GM21786 (cell line): ENCODE measurements around the gene CARS1.

Experiments used
- ATAC-seq: cut with Tn5 transposase; IDR thresholded peaks from one replicate; pipeline ENCODE4 v1.9.1; 2021; ENCODE audit not compliant: unreplicated experiment

Gene CARS1

GRCh38 chr11:2994336-2994730 lies 62.9 kb downstream of the CARS1 start:
- no peak for ATAC-seq

- no peak for ATAC-seq
These were observed 64.3 kb downstream of the CARS1 start for GRCh38 chr11:2992997-2993325.

DNA sequence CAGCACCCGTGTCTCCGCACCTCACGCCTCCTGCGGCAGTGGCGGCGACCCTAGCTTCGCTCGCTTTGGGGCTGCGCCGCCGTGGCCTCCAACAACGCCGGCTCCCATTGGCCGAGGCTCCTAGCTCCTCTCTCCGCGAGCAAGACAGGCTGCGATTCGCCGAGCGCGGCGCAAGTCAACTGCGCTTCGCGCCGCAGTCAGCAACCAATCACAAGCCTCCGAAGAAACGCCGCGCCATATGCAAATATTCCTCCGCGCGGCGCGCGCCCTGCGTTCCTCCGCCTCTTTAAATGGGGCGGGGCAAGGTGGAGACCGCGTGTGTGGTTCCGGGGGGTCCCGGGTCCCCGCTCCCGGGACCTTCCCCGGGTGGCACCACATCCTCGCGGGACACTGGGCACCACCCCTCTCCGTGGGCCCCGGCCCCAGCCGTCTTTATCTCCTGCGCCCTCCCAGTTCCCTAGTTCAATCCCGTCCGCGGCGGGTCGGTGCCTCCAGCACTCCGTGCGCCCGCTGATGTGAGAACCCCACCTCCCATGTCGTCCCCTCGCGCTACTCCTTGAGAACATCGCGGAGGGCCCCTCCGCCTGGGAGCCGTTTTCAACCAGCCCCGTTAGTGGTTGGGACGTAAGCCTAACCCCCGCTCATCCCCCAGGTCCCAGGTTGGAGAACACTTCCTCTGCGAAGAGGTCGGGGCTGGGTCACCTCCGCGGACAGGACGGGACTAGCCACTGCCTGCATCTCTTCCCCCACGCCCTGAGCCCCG lies 64.8 kb downstream of the CARS1 start, which contains the start of gene NAP1L4:
TSS of gene NAP1L4 (minus strand) at position 96 of the 763 bp plus-strand sequence. CDS start 13,109 bp downstream, outside the sequence.
- peak; percentile 86 for ATAC-seq

GRCh38 chr11:2991452-2992233 lies 65.6 kb downstream of the CARS1 start:
- peak; percentile 30 for ATAC-seq

DNA sequence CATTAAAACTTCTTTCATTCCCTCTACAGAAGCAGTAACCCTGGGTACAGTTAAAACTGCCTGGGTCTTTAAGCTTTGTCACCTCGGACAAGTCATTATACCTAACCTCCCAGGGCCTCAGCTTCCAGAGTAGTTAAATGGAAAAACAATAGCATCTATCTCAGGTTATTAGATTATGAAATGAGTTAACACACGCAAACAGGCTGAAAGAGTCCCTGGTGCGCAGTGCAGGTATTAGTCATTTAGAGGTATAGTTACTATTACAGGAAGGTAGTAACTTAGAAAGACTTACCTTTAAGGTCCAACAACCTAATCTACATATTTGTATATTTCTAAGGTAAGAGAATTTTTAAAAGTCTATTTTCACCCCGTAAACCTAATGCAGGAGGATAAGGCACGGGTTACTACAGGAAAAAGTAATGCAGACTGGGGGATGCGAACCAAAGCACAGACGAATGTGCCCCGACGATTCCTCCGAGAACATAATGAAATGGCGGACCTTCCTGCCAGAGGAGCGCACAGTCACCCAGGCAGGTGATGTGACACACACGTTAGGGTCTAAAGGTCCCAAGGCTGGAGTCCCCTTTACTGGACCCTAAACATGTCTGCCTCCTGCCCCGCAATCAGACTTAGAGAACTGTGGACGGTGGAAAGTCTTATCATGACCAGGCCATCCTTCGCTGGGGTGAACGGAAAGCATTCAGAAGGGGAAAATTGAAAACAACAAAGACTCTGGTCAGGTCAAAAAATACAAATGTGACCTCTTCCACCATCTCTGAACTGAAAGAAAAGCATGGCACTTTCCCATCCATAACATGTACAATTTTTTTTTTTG lies 66.4 kb downstream of the CARS1 start:
- no peak for ATAC-seq

GRCh38 chr11:2989551-2989950 lies 67.7 kb downstream of the CARS1 start:
- no peak for ATAC-seq

GRCh38 chr11:2989006-2989405 lies 68.2 kb downstream of the CARS1 start:
- no peak for ATAC-seq

DNA sequence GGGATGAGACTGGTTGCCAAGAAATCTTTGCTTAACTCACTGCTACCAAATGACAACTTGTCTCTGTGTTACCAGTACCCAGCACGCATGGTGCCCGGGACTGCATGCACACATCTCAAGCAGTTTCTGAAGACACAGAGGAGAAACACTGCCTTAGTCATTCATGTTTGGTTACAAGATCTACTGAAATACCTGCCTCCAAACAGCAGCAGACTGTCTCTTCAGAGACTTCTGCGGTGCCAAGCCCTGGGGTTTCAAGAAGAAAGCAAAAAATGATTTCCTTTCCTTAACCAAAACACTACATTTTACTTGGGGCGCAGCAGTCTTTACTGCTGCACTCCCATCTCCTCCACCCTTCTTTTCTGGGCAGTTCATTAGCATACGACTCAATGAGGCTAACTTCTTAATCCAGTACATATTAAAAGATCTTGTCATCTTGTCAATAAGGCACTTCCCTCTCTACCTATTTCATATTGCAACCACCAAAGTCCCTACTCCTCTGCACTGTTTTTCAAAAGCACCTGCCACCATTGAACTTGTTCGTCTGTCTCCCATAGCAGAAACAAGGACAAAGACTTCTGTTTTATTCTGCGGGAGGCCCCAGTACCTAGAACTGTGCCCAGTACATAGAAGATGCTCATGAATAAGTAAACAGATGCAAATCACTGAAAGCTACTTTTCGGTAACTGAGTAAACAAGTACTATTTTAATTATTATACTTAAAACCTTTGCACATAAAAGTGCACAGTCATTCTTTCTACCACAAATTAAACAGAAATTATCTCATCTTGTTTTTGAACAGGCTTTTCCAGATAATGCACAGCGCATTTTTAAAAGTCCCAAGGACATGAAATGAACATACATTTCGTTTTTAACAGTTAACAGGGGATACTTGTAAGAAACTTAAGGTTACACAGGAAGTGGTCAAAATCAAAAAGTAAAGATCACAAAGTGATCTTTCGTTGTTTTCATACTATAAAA lies 69.1 kb downstream of the CARS1 start:
- ATAC-seq: no peak

GRCh38 chr11:2983908-2984307 lies 73.3 kb downstream of the CARS1 start:
- ATAC-seq: no peak

DNA sequence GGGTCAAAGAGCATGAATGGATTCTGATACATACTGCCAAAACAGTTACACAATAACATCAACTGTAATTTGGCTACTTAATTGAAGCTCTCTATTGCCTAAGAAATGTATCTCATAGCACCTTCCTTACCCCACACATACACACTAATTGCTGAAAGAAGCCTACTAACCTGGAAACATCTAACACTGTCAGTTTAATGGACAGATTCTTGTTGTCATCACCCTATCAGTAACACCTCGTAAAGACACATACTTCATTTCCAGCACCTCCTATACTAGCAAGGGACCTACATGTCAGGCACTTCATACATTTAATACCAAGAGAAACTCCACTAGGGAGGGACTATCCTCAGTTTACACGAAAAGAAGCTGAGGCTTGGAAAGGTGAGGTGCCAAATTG lies 75.0 kb downstream of the CARS1 start:
- no peak for ATAC-seq

DNA sequence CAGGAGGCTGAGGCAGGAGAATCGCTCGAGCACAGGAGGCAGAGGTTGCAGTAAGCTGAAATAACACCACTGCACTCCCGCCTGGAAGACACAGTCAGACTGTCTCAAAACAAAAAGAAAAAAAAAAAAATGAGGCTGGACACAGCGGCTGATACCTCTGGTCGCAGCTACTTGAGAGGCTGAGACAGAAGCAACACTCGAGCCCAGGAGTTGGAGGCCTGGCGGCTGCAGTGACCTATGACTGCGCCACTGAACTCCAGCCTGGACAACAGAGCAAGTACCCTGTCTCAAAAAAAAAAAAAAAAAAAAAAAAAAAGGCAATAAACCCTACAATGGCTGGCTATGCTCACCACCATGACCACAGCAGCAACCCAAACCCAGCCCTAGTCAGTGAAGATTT lies 76.1 kb downstream of the CARS1 start:
- ATAC-seq: no peak

- no peak for ATAC-seq
These were observed 76.9 kb downstream of the CARS1 start for GRCh38 chr11:2980168-2980840.

- no peak for ATAC-seq
These were observed 80.1 kb downstream of the CARS1 start for GRCh38 chr11:2977113-2977512.

- ATAC-seq: no peak
These were observed 80.7 kb downstream of the CARS1 start for GRCh38 chr11:2976294-2977063.

DNA sequence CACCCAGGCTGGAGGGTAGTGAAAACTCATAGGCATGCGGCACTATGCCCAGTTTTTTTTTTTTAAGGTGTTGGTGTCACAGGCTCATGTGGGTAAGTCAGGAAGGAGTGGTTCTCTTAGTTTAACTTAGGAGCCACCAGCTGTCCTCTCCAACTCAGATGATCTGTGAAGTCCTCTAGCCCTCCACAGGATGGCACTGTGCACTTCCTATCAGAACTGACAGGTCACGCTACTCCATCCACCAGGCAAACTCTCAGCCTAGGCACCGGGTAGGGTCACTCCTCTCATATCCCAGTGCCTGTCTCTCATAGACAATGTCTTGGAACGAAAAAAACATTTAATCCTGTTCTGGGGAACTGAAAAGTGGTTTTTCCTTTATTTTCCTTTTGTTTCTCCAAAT lies 81.6 kb downstream of the CARS1 start:
- no peak for ATAC-seq

GRCh38 chr11:2974272-2974671 lies 83.0 kb downstream of the CARS1 start:
- ATAC-seq: no peak

DNA sequence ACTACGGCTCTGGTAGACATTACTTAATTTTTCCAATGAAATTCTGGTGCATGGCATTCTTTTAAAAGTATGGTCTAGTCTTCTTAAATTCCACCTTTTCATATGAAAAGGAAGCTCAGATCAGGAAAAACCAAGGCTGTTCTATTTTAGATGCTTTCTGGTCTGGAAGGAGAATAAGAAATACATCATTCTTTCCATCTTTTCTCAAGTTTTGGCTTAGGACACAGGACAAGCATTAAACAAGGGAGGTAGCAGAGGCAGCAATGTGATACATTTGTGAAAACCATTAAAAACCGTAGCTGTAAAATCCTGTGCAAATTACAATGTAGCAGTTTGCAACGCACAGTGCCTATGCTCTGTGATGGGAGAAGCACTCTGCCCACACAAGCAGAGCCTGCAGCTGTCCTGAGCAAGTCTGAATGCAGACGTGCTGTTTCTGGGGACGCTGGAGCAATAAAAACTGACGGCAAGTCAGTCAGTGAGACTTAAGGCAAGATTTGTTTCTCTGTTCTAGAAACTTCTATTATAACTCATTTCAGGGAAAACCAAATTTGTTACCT lies 88.8 kb downstream of the CARS1 start:
- ATAC-seq: no peak

GRCh38 chr11:2964782-2965181 lies 92.4 kb downstream of the CARS1 start:
- no peak for ATAC-seq

DNA sequence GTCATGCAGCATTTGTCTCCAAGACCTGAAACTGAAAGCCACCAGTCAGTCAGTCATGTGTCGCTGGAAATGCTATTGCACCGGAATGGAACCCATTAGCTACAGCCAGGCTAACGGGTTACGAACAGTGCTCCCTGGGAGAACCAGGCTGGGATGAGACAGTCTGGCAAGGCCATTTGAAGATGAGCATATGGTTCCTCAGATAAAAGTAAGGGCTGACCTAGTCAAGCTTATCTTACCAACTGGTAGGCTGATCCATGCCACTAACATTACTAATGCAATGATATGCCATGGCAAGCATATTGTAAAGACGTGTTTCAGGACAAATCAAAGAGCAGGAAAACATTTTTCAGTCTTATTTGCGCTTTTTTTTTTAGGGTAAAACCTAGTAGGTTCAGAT lies 93.5 kb downstream of the CARS1 start:
- no peak for ATAC-seq
